Measurements from ENCODE around the gene ACSL1.

Gene ACSL1

DNA sequence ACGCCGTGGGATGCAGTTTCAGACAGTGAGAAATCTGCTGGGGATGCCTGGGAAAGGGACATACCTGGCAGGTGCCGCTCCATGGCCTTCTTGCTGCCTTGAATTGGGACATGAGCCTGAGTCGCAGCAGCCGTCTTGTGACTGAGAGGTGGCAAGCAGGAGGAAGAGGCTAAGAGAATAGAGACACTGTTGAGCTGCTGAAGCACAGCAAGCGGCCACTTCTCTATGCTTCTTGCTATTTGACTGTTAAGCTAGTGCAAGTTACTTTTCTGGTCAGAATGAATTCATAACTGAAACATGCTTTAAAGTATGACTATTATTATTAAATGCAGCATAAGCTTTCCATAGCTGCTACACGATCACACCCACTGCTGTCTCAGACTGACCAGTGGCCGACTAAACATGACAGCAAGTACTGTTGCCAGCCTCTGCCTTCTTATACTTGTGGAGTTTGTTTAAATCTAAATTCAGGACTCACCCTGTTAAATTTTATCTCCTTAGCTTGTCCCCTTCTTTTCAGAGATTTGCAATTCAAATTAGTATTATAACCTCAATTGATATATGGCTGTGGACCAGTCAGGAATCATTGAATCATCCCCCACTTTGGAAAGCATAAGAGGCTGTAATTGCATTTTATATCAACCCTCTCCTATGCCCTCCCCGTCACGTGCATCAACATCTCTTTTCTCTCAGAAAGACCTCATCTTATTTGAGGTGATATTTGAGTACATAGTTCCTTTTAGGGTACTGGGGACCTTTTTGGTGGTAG, 24.8 kb upstream of the ACSL1 start:
- no peak for DNase-seq (ENCODE audit: low read depth)
- no peak overlapping the region for H3K4me3 ChIP-seq (replicated peaks; ENCODE audit: low read depth, low read length)

DNA sequence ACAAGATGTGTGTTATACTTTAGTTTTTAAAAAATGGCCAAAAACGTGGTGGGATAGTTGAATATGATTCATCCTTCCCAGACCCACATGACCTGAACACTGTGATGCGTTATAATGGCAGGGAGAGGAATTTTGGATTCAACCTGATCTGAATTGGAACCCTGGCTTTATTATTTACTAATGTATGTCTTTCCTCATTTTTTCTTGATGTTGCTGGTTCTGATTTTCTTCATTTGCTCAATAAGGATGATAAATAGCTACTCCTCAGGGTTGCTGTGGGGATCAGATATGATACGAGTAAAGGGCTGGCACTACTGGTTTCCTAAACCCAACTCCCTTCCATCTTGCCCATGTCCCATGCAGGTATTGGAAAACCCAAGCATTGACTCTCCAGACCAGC, 24.2 kb upstream of the ACSL1 start:
- TF ChIP-seq, protein P1, sequence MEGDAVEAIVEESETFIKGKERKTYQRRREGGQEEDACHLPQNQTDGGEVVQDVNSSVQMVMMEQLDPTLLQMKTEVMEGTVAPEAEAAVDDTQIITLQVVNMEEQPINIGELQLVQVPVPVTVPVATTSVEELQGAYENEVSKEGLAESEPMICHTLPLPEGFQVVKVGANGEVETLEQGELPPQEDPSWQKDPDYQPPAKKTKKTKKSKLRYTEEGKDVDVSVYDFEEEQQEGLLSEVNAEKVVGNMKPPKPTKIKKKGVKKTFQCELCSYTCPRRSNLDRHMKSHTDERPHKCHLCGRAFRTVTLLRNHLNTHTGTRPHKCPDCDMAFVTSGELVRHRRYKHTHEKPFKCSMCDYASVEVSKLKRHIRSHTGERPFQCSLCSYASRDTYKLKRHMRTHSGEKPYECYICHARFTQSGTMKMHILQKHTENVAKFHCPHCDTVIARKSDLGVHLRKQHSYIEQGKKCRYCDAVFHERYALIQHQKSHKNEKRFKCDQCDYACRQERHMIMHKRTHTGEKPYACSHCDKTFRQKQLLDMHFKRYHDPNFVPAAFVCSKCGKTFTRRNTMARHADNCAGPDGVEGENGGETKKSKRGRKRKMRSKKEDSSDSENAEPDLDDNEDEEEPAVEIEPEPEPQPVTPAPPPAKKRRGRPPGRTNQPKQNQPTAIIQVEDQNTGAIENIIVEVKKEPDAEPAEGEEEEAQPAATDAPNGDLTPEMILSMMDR (IDR thresholded peaks at IDR 0.05; ENCODE audit: low read length, missing control alignments), result no peak
- H3K4me3 ChIP-seq (replicated peaks; ENCODE audit: low read depth, low read length), result no peak overlapping the region
- DNase-seq (ENCODE audit: low read depth), result no peak

More for the DNA sequence above, 24.8 kb upstream of the ACSL1 start:
- TF ChIP-seq, protein P1 (IDR thresholded peaks at IDR 0.05; ENCODE audit: low read length, missing control alignments), result no peak

DNA sequence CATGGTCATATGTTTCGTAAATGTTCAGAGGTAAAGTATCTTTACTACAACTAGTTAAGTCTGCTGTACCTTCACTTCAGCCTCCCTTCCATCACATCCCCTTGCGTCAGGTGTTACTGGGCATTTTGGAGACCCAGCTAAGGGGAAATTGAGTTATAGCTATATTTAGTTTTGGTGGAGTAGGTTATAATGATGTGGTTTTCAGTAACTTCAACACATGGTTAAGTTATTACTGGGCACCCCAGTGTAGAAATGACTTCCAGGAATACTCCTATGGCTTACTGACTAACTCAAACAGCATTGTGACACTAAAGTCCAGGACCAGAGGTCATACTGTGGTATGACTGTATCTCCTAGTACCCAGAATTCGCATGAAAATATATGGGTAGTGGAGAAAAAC, 23.4 kb upstream of the ACSL1 start:
- no peak overlapping the region for H3K4me3 ChIP-seq (replicated peaks; ENCODE audit: low read depth, low read length)
- TF ChIP-seq, protein P1 (IDR thresholded peaks at IDR 0.05; ENCODE audit: low read length, missing control alignments), result no peak
- no peak for DNase-seq (ENCODE audit: low read depth)

DNA sequence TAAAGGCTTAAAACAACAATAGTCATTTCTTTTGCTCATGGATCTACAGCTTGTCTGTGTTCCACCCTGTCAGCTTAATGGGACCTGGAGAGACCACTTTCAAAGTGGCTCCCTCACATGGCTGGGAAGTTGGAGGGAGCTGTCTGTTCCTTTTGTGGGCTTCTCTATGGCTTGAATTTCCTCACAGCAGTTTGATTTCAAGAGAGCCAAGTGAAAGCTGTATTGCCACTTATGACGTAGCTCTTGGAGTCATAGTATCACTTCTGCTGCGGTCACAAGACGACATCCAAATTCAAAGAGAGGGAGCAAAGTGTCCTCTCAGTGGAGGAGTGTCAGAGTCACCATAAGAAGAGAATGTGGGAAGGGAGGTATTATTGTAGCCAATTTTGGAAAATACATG, 22.7 kb upstream of the ACSL1 start:
- TF ChIP-seq, protein P1 (IDR thresholded peaks at IDR 0.05; ENCODE audit: low read length, missing control alignments), result no peak
- H3K4me3 ChIP-seq (replicated peaks; ENCODE audit: low read depth, low read length), result no peak overlapping the region
- DNase-seq (ENCODE audit: low read depth), result no peak

DNA sequence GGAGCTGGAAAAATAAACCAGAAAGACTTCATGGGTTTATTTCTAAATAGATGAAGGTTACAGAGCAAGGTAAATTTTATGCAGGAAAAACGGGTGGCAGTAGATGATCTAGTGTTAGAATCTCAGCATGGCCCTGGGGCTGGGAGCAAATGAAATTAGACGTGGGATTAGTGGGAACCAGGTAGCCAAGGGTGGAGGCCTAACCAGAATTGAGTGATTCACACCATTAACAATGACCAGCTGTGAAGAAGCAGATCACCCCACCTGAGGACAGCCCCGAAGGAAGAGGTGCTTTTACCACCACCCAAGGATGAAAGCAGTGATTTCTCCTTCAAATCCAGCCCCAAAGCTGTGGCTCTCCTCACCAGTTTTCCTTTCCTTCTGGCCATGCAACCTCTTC, 20.8 kb upstream of the ACSL1 start:
- no peak for DNase-seq (ENCODE audit: low read depth)
- TF ChIP-seq, protein P1 (IDR thresholded peaks at IDR 0.05; ENCODE audit: low read length, missing control alignments), result no peak
- no peak overlapping the region for H3K4me3 ChIP-seq (replicated peaks; ENCODE audit: low read depth, low read length)

DNA sequence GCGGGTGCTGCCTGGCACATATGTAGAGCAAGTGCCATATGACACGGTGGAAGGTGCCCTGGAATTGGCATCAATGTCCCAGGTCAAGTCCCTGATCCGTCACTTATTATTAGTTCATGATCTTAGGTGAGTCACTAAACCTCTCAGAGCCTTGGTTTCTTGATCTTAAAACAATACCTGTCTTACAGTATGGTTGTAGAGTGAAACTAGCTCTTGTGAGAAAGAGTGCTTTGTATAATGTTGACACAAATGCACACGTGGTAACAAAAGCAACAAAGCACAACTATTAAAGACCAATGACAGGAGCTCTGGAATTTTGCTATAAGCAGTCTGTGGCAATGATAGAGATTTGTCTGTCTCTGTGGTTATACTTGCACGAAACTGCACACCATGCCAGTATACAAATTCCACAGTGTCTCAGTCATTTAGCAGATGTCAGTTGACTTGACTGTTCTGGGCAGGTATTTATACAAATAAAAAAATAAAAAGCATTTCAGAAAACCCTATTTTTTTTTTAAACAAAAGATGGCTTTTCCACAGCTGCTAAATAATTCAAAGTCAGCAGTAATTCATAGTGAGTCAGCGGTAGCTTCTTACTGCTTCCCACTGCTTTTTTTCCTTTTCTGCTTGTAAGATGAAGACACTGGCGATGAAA, 19.7 kb upstream of the ACSL1 start:
- TF ChIP-seq, protein P1 (IDR thresholded peaks at IDR 0.05; ENCODE audit: low read length, missing control alignments), result no peak
- peak; percentile 33 for DNase-seq (ENCODE audit: low read depth)
- no peak overlapping the region for H3K4me3 ChIP-seq (replicated peaks; ENCODE audit: low read depth, low read length)

All from fibroblast of pulmonary artery (primary cell).